ENCODE results near the gene NGRN. TPM values are rescaled to one million over a fixed set of nuclear protein-coding genes. Genes with fewer than 3 reads are reported as not detected.

The NGRN gene
- polyA plus RNA-seq, 1 donor from 2014 or later: 466 TPM

DNA sequence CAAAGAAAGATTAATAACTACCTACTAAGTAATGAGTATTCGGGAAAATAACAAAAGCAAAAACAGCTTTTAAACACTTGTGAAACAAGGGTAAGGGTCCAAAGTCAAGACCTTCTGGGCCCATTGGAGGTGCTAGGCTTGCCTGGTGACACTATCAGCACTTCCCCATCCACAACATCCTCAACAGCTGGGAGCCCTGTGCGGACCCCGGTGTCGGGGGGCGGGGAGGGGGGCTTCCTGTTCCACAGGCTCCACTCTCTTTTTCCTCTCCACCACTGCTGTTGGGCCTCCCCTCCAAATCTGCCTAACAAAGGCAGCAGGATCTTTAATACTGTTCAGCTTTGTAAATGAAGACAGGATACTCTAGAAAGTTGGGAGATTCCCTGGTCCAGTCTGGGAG is 21.6 kb downstream of the NGRN start:
- Histone ChIP-seq H3K4me3 (ENCODE audit: low read length) (no peak overlapping the region), H3K79me2 (replicated peaks; ENCODE audit: insufficient read depth, low read length) (no peaks in the 10 kb centered on the region), H3K9me3 (ENCODE audit: low read length) (no peaks in the 10 kb centered on the region), H2AFZ (ENCODE audit: low read depth, low read length) (no peak overlapping the region), H3K27ac (ENCODE audit: low read length) (no peak overlapping the region), H4K20me1 (ENCODE audit: insufficient read depth) (no peaks in the 10 kb centered on the region), H3K9ac (ENCODE audit: low read length) (no peak overlapping the region), H3F3A (ENCODE audit: insufficient read depth, low read length, poor library complexity, severe bottlenecking) (no peaks in the 10 kb centered on the region), H3K36me3 (ENCODE audit: insufficient read depth, low read length) (no peaks in the 10 kb centered on the region), H3K9me2 (ENCODE audit: insufficient read depth, low read length) (no peaks in the 10 kb centered on the region), H3K4me2 (ENCODE audit: low read length) (no peak overlapping the region), H3K27me3 (ENCODE audit: insufficient read depth, low read depth, low read length) (no peaks in the 10 kb centered on the region)
- TF ChIP-seq EP300 (conservative IDR thresholded peaks at IDR 0.05; ENCODE audit: poor library complexity, severe bottlenecking): no peak
- no peak for TF ChIP-seq TAF1 (IDR thresholded peaks at IDR 0.05; ENCODE audit: low read depth)
- TF ChIP-seq MXI1 (conservative IDR thresholded peaks at IDR 0.05; ENCODE audit: poor library complexity, severe bottlenecking): no peak
- no peak for TF ChIP-seq RAD21 (conservative IDR thresholded peaks at IDR 0.05)
- TF ChIP-seq EZH2 (IDR thresholded peaks at IDR 0.05; ENCODE audit: borderline replicate concordance, insufficient read depth, low read length, poor library complexity, severe bottlenecking): no peak
- TF ChIP-seq, protein P1, sequence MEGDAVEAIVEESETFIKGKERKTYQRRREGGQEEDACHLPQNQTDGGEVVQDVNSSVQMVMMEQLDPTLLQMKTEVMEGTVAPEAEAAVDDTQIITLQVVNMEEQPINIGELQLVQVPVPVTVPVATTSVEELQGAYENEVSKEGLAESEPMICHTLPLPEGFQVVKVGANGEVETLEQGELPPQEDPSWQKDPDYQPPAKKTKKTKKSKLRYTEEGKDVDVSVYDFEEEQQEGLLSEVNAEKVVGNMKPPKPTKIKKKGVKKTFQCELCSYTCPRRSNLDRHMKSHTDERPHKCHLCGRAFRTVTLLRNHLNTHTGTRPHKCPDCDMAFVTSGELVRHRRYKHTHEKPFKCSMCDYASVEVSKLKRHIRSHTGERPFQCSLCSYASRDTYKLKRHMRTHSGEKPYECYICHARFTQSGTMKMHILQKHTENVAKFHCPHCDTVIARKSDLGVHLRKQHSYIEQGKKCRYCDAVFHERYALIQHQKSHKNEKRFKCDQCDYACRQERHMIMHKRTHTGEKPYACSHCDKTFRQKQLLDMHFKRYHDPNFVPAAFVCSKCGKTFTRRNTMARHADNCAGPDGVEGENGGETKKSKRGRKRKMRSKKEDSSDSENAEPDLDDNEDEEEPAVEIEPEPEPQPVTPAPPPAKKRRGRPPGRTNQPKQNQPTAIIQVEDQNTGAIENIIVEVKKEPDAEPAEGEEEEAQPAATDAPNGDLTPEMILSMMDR (IDR thresholded peaks at IDR 0.05; ENCODE audit: poor library complexity, severe bottlenecking): no peak
- no peak for TF ChIP-seq POLR2AphosphoS5 (IDR thresholded peaks at IDR 0.05)
- no peak for TF ChIP-seq REST (IDR thresholded peaks at IDR 0.05; ENCODE audit: borderline replicate concordance)
- TF ChIP-seq SMC3 (conservative IDR thresholded peaks at IDR 0.05; ENCODE audit: poor library complexity): no peak

DNA sequence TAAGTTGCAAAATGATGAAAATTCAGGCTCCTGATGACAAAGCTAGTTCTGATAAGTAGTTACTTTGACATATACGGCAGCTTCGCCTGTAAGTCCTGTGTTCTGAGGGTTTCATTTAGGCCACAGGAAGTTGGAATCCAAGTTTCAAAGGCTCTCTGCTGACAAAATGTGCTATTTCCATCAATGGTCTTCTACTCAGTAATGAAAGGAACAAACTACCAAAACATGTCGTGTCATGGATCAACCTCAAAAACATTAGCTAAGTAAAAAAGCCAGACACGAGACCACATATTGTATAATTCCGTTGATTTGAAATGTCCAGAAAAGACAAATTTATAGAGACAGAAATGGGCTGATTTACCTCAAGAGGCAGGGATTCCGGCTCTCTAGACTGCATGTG is 22.5 kb downstream of the NGRN start:
- H3F3A ChIP-seq (ENCODE audit: insufficient read depth, low read length, poor library complexity, severe bottlenecking): no peaks in the 10 kb centered on the region
- H3K4me2 ChIP-seq (ENCODE audit: low read length): no peak overlapping the region
- H3K9me3 ChIP-seq (ENCODE audit: low read length): no peaks in the 10 kb centered on the region
- no peaks in the 10 kb centered on the region for H3K36me3 ChIP-seq (ENCODE audit: insufficient read depth, low read length)
- no peak overlapping the region for H3K9ac ChIP-seq (ENCODE audit: low read length)
- H3K4me3 ChIP-seq (ENCODE audit: low read length): no peak overlapping the region
- H2AFZ ChIP-seq (ENCODE audit: low read depth, low read length): no peak overlapping the region
- no peaks in the 10 kb centered on the region for H3K27me3 ChIP-seq (ENCODE audit: insufficient read depth, low read depth, low read length)
- H4K20me1 ChIP-seq (ENCODE audit: insufficient read depth): no peaks in the 10 kb centered on the region
- no peaks in the 10 kb centered on the region for H3K79me2 ChIP-seq (replicated peaks; ENCODE audit: insufficient read depth, low read length)
- TF ChIP-seq MXI1 (conservative IDR thresholded peaks at IDR 0.05; ENCODE audit: poor library complexity, severe bottlenecking) (no peak), EP300 (conservative IDR thresholded peaks at IDR 0.05; ENCODE audit: poor library complexity, severe bottlenecking) (no peak), REST (IDR thresholded peaks at IDR 0.05; ENCODE audit: borderline replicate concordance) (no peak), EZH2 (IDR thresholded peaks at IDR 0.05; ENCODE audit: borderline replicate concordance, insufficient read depth, low read length, poor library complexity, severe bottlenecking) (no peak), SMC3 (conservative IDR thresholded peaks at IDR 0.05; ENCODE audit: poor library complexity) (no peak), RAD21 (conservative IDR thresholded peaks at IDR 0.05) (no peak), TAF1 (IDR thresholded peaks at IDR 0.05; ENCODE audit: low read depth) (no peak), POLR2AphosphoS5 (IDR thresholded peaks at IDR 0.05) (no peak)
- TF ChIP-seq, protein P1 (IDR thresholded peaks at IDR 0.05; ENCODE audit: poor library complexity, severe bottlenecking): no peak
- no peaks in the 10 kb centered on the region for H3K9me2 ChIP-seq (ENCODE audit: insufficient read depth, low read length)
- H3K27ac ChIP-seq (ENCODE audit: low read length): no peak overlapping the region
